ENCODE measurements around the gene CYRIA.
A peak's percentile ranks its signal among the peaks of the same experiment; 100 is the strongest.

CYRIA gene

DNA sequence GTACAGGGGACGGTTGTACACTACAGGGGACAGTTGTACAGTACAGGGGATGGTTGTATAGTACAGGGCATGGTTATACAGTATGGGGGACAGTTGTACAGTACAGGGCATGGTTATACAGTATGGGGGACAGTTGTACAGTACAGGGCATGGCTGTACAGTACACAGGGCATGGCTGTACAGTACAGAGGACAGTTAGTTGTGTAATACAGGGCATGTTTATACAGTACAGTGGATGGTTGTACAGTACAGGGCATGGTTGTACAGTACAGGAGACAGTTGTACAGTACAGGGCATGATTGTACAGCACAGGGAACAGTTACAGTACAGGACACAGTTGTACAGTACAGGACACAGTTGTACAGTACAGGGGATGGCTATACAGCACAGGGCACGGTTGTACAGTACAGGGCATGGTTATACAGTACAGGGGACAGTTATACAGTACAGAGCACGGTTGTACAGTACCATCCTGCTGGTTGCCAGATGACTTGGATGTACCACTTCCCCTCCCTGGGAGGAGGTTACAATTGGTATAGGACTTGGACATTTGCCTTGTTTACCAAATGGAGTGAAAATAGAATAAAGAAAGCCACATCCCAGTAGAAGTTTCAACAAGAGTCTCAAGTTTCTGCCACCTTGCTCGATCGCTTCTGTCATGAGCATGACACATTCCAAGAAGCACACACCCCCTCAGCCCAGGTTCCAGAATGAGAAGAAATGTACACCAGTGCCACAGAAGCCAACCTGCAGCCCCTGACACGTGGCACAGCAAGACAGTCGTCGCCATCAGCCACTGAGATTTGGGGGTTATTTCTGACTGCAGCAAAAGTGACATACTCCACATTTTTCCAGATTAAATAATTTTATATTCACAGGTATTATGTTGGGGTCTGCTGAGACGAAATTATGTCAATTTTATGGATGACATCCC is 16.0 kb downstream of the CYRIA start:
- DNase-seq = no peak

DNA sequence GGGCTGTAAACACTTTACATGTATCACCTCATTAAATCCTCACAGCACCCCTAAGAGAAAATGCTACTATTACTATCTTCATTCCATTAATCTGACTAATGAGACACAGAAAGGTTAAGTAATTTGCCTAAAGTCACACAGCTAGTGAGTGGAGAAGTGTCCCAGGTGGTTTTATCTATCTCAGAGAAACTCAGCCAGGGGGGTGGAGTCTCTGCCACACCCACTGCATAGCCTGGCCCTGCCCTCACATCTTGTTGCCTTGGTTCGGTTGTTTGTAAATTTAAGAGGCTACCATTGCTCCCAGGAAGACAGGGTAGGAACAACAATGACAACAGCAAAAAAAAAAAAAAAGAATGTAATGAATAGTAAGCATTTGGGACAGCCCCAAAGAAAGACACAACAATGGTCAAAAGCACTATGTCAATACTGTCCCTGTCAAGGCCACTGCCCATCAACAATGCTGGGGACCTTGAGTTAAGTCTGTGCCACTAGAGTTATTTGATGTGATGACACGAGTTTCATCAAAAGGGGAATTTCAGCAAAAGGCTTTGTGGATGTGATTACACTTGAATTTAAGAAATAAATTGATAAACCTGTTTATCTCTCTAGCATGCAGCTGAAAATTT is 17.5 kb downstream of the CYRIA start:
- no peak for DNase-seq

DNA sequence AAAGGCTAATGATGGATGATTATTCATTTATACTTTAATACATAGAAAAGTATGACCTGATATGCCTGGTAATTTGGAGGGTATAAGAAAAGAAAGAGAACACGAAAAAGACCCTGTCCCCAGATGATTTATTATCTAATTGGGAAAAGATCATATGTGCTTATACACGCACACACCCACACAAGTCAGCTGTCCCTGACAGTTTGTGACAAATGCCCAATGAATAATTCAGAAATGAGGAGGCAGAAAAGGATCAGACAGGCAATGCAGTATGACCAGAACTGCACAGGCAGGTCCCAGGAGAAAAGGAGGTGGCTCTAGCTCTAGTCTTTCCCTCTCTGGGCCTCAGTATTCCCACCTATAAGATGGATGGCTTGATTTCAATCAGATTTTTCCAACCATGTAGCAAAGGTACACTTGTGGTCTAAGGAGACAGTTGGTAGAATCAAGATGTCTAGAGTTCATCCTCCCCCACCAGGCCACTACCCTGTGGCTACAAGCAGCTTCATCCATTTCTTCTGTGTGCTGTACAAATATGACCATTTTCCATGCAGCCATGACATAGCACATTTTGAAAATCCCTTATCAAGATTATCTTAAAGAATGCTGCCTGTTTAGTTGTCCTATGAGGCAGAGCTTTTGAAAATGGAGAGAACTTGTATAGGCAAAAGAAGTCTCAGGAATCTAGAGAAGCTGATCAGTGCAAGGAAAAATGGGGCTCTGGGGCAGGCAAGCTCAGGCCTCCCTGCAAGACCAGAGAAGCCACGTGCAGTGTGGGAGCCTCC is 19.7 kb downstream of the CYRIA start:
- no peak for DNase-seq

DNA sequence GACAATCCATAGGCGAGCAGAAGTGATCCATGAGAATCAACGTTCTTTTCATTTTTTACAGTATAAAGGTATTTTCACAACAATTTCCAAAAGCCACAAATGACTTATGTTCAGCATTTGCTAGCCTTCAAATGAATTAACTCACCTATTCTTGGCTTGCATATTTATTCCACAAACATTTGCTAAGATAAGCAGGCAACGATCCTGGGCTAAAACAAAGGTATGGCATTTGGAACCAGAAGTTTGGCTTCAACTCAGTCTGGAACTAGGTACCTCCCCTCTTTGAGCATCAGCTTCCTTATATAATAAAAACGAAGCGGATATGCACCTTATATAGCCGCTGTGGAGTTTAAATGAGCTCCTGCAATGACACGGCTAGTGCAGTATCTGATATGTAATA is 20.5 kb downstream of the CYRIA start:
- no peak for DNase-seq

DNA sequence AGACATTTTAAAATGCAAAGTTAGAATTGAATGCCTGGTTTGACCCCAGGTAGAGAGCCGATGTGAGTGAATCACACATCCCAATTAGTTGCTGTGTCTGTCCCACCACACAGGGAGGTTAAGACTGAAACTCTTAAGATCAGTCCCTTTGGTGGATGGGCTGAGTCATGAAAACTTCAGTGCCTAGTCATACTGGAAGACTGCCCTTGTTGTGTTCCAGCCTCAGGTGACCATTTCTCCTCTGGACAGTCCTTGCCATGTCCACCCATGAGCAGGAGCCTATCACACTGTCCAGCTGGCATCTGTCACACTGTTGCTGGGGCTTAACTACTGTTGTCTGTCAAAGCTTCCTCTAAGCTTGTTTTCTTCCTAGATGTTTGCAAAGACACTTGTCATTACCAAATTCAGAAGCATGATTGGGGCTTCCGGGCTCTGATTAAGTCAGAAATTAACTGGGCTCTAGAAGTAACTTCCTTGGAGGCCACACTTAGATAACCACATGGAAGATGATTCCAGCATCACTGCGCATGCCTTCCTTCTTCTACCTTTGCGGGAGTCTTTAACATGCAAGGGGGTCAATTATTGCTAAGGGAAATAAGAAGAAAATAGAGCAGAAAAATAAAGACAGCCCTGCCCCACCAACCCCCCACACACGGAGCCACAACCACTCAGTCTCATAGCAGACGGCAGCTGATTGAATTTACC is 21.3 kb downstream of the CYRIA start:
- DNase-seq = no peak

DNA sequence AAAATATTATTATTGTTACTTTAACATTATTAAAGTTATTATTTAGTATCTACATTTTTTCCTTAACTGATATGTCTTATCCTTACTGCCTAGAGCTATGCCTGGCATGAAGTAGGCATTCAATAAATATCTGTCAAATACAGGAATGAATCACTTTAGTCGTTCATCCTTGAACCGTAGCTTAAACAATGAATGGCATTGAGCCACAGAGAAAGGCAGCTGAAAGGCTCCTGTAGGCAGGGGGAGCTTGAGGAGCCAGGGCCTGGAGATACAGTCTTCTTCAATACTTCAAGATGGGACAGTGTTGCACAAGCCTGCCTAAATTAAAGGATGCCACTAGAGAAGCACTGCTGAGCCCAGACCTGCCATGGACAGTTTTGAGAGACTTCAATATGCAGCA is 22.5 kb downstream of the CYRIA start:
- no peak for DNase-seq

DNA sequence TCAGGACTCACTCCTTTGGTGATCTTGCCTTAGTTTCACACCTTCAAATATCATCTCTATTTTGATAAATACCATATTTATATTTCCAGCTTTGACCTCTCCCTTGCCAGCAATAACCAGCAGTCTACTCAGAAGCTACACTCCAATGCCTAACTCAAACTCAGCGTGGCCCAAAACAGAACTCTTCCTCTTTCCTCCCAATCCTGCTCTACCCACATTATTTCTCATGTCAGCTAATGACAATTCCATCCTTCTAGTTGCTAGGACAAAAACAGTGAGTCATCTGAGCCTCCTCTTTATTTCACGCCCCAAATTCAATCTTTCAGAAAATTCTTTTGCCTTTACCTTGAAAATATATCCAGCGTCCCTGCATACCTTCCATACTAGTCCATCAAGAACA is 23.5 kb downstream of the CYRIA start:
- no peak for DNase-seq

DNA sequence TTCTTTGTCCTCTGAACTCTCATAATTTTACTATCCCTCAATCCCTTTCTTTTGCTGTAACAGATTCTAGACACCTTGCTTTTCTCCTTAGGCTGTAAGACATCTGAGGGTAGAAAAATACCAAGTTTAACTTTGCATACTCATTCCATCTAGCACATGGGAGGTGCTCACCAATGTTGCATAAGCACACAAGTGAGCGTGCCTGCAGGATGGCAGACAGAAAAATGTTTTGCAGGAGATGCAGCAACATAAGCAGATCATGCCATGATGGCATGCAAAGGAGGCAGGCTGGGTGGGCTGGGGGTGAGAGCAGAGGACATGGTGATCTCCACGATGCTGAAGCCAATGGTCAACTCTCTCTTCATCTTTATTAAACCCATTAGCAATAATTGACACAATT is 24.1 kb downstream of the CYRIA start:
- DNase-seq = no peak

DNA sequence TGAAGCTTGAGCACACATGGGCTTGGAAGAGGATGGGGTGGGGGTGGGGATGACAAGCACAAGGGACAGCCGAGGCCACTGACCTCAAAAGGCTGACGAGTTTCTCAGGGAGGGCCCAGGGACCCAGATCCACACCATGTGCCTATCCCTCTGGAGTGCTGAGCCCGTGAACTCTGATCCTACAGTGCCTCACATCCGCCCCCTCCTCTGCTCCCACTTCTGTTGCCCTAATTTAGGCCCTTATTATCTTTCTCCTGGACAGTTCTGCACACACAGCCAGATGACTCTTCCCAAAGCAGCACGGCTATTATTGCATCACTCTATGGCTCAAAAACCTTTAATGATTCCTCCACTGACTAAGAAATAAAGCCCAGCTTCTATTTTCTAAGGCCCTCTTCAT is 24.8 kb downstream of the CYRIA start:
- DNase-seq = no peak

DNA sequence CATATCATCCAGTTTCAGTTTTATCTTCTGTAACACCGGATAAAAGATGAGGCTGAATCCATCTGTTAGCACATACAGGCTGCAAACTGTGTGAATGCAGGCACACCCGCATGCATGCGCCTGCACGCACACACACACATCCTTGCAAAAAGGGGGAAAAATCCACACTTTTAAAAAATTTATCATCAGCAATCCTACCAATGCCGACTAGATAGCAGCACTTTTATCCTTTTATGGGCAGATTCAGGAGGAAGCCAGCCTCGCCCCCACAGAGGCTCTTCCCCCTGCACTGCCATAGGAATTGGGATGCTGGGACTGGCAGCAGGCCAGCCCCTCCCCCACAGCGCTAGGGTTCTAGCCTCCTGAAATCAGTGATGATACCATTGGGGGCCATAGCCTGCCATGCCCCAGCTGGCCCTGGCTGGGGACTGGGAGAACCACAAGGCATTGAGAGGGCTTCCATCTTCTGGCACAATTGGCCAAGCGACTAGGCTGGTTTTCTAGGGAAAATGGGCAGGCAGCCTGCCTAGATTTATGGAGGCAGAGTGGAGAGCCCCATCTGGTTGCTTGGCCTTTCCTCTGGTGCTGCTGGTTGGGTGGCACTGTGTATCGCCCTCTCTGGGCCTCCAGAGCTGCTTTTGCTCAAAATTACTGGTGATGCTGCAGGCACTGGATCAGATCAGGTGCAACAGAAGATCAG is 25.5 kb downstream of the CYRIA start:
- DNase-seq = no peak

DNA sequence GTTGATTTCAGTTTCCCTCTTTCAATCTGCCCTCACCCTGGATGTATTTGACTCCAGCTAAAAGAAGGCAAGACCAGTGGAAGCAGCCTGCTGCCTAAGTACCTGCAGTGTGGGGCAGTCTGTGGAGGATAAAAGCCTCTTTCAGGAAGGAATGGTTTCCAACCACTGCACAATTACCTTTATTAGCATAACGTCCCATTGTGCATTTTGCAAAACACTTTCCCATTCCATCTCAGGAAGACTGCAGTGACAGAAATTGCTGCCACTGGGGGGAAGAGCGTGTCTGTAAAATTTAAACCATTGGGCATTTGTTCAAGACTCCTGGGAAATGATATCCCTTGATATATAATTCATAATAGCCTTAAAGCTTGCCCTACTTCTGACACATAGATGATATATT is 26.2 kb downstream of the CYRIA start:
- peak in 1 of 3 experiments; percentile 36 for DNase-seq

DNA sequence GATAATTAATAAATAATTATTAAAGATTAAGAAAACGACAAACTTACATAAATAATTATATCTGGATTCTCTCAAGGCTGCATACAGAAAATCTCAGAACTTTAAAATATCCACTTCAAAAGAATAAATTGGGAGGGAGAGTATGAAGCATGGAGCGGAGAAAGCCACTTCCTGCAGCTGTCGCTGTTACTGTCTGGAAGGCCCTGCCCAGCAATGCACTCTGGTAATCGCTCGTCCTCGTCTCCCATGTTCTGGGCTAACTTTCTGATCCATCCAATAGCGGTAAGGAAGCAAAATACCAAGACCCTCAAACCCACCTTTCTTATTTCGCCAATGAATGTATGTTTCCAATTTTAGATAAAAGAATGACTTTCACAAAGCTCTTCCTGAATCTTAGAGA is 26.7 kb downstream of the CYRIA start:
- DNase-seq = no peak

DNA sequence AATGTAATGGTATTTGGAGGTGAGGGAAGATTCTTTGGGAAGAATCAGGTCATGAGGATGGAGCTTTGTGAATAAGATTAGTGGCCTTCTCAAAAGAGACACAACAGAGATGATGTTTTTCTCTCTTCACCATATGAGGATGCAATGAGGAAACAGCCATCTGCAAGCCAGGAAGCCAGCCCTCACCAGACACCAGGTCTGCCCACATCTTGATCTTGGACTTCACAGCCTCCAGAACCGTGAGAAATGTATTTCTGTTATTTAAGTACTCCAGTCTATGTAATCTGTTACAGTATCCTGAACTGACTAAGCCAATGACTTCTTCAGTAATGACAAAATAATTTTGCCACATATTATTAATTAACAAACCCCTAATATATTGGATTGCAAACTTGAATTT is 28.3 kb downstream of the CYRIA start:
- no peak for DNase-seq

DNA sequence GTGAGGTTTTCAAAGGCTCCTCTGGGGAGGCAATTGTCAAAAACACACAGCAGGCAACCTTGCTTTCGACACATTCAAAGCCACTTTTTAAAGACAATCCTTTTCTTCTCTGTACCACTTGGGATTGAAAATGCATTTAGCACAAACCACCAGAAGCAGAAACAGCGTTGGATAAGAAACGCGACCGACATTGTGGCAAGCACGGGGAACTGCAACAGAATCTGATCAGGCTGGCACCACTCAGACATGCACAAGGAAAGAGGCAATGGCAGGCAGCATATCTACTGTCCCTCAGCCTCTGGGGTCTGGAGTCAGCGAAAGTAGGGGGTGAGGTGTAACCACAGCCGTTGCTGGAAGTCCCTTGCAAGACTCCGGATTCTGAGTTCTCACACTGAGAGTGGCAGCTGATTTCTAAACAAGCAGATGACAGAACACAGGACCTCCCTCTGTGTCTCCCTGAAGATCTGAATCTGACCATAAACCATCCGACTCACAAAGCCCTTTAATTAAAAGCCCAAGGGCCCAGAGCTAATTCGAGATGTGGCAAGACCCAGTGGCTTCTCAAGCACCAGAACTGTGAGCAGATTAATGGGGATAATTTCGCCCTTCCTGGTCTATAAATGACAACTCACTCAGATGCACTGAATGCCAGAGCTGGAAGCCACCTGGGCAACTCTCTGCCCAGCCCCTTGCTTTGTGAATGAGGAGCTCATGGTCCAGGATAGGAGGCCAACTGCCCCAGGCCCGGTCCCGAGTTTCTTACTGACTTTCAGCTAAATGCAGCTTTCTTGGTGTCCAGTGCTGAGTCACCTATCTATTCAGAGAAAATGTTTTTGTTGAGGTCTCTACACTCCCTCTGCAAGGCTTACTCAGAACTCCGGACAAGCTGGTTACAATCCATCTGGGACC is 29.6 kb downstream of the CYRIA start:
- no peak for DNase-seq

DNA sequence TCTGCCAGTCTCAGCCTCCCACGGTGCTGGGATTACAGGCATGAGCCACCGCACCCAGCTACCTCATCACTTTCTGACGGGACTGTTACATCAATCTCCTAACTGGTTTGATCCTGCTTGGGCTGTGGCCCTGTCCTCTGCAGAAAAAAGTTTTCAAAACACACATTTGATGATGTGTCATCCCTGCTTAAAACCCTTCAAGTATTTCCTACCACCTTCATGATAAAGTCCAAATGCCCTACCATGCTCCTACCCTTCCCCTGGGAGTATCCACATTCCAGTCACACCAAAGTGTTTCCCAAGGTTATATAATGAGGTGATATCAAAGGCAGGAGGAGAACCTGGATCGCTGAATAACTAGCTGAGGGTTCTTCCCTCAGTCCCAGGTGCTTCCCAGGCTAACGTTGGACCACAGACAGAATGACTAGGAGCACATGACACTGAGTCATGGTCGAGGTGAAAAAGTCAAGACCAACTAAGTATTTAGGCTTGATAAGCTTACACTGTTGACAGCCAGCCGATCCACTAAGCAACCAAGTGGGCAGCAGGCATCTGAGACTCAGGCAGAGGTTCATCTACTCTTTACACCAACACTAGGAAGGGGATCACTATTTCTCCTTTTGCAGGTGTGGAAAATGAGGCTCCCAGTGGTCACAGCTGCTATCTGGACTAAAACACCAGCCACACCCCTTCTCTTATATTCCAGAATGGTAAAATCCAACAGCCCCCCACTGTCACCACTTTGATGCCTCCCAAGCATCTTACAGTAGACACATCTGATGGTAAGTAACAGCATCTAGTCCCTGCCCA is 31.8 kb downstream of the CYRIA start:
- no peak for DNase-seq

DNA sequence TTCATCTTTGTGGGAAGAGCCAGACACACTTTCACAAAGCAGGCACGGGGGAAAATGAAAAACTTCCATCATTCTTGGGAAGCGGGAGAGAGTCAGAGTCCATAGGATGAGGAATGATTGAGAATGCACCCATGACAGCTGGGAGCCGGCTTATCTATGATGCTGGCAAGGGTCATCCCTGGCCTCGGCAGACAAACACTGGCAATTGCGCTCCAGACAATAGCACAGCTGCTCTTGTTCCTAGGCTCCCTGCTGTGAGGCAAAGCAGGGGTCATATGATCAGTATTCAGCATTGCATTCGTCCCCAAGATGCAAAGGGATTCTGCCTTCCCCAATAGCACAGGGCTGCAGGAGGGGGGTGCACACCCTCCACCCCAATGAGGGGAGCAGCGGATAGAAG is 33.0 kb downstream of the CYRIA start:
- peak in 1 of 3 experiments; percentile 46 for DNase-seq

DNA sequence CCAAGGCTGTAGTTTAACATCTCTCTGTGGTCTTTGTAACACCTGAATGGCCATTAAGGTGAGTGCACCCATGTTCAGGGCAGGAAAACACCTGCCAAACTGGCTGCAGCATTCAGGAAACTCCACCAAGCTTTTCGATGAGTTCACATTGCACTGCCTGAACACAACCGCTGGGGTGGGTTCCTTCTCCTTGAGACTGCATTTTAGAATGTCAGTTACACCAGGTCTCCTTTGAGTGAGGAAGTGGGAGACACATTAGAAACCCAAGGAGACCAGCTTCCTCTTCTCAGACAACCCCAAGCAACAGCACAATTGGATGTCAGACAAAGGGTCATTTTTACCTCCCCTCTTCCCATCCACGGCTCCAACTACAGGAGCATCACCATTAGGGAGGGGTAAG is 35.2 kb downstream of the CYRIA start:
- no peak for DNase-seq

DNA sequence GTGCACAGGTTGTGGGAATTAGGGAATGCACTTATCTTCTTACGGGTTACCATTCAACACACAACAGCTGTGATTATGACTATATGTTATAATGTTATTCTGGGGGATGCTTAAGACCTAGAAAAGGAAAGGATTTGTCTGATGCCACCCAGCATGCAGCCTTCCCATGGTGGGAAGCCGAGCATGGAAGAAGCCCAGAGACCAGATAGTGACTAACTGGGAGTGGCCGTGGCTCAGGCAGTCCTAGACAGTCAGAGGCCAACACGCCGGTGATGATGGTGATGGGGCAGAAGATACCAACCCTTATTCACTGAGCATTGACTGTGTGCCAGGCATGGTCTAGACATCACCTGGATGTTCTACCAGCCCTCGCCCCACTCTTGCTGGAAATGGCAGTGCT is 35.9 kb downstream of the CYRIA start:
- no peak for DNase-seq

DNA sequence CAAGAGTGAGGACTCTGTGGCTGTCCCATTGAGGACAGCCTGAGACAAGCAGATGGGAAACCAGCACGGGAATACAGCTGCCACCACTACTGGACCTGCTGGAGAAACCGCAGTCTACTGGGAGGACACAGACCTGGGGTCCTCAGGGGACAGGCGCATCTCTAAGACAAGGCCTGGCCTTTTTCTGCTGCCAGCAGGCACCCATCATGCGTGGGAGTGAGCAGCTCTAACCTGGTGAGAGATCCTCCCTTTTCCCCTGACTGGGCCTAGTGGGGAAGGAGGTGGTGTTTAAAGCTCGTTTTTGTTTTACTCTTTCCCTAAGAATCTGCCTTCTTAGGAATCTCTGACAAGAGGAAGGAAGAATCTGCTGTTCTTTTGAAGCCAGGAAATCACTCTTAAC is 36.6 kb downstream of the CYRIA start:
- DNase-seq = no peak

DNA sequence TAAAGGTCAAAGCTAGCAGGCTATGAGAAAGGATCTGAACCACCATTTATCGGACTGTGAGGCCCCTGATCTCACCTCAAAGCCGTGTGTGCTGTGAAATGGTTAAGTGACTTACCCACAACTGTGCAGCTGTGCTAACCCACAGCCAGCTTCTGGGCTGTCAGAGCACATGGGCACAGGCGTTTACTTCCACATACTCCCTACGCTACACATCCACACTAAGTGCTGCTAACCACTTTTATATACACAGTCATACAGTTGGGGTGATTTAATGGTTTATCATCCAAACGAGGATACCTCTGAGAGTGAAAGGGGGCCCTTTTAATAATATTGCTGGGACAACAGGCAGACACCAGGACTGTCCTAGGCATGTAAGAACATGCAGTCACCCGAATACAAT is 37.3 kb downstream of the CYRIA start:
- no peak for DNase-seq

Data from NCI-H1417 (cell line).